Adrenal gland (tissue), 5 donors: ENCODE results near the gene C12orf57.

ENCODE experiments used
- CTCF ChIP-seq, 6 experiments: fragments of 450-650 bp in 4 of 6; fragments of 200-600 bp in 2 of 6; sonication (generic) in 1 of 6; IDR thresholded peaks; 1 replicate in 5 of 6; 2 replicates in 1 of 6; pipeline versions ENCODE4 v1.5.1 to v1.8.0; 2016 to 2021; ENCODE audit warnings: antibody characterized with exemption in 6 of 6, mild to moderate bottlenecking in 2 of 6, moderate library complexity in 1 of 6
- POLR2A ChIP-seq, 2 donors: fragments of 450-650 bp; IDR thresholded peaks; one replicate each; pipeline ENCODE4 v1.6.1; 2017; ENCODE audit warnings: antibody characterized with exemption in 2 of 2, mild to moderate bottlenecking in 2 of 2, moderate library complexity in 1 of 2
- donor health status: DM: no; HTN: no; CAD: no.

DNA sequence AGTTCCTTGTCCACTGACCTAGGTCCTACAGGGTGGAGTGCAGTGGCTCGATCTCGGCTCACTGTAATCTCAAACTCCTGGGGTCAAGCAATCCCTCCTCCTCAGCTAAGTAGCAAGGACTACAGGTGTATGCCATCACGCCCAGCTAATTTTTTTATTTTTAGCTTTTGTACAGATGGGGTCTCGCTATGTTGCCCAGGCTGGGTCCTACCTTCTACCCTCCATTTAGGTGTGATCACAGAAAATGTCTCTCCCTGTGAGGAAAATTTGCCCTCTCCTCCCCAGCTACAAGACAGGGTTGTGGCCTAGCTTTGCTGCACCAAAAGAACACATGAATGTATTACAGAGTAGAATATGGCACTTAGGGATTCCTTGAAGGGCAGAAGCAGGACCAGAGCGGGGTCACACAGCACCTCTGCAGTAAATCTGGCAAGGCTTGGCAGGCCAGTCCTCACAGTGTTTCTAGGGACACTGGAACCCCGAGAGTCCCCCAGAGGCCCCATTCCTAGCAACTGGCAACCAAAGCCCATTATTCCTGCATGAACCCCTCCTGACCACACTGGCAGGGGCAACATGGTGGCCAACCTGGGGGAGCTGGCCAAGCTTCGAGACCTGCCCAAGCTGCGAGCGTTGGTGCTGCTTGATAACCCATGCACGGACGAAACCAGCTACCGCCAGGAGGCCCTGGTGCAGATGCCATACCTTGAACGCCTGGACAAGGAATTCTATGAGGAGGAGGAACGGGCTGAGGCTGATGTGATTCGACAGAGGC lies 31.5 kb upstream of the C12orf57 start:
- TF ChIP-seq CTCF (IDR thresholded peaks at IDR 0.05) = no peak
- TF ChIP-seq POLR2A (IDR thresholded peaks at IDR 0.05) = no peak
